Measurements from ENCODE around the gene GPHN. TPM values are rescaled to one million over a fixed set of nuclear protein-coding genes. Genes with fewer than 3 reads are reported as not detected.

GPHN gene
- total RNA-seq (2022; extraction: Qiagen RNA extraction; ENCODE audit: low read depth), result 10.6 to 15.2 TPM (median 11.5 TPM) in 5 replicates

DNA sequence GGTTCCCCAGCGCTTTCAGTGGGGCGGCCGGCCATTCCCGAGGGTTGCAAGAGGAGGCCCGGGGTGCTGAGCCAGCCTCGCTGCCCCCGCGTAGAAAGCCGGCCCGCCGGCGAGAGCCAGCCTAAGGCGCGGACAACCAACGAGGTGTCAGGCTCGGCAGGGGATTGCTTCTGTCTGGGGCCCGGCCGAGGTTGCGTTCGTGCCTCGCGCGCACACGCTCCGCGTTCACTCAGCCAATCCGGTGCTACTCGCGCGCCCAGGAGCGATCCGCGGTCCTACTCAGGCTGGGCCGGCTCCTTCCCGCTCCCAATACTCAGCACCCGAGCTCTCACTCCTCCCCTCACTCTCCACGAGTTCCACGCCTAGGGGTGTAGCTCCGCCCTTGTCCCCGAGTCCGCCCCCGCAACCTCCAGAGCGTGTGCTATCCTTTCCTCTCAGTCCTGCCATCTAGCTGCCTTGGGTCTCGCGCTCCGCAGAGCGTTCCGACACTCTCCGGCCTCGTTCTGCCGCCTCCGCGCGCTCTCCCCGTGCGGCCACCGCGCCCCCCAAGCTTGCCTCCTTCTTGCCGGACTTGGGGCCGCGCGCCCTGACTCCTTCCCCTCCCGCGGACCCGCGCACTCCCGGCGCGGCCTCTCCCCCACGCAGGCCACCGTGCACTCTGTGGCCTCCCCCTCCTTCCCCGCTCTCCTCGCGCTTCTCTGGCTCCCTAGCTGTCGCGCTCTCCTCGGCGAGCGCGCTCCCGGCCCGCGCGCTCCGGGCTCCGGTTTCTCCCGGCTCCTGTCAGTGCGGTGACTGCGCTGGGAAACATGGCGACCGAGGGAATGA lies at the start of gene GPHN:
GPHN (plus strand) TSS at position 426 of the 825 bp plus-strand sequence.

DNA sequence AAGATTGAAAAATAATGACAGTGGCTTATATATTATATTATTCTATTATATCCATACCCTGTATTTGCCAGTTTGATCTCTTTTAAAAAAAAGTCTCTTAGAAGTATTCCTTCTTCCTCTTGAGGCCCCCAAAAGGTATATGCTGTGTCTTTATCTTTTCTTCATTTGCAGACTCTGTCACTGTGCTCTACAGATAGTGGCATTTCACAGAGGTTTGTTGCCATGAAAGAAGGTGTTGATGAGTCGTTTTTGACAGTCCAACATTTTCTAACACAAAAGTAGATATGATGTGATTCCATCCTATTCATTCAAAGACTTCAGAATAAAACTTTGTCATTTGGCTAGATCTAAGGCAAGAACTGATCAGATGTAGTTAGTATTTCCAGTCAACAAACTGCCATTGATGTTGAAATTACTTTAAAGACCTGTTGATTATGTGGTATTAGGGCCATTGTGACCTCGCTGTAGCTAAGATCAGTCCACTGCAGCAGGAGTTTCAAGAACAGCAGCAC lies 22.0 kb upstream of the GPHN start, which contains the start of gene CCDC196:
CCDC196 (plus strand) TSS at position 462 of the 512 bp plus-strand sequence. CDS start 132 bp downstream, outside the sequence.

Other genes starting within 250 kb of the GPHN start
- not detected in 5 replicates for gene CCDC196, start 21.8 kb upstream of the GPHN start, total RNA-seq (2022; extraction: Qiagen RNA extraction; ENCODE audit: low read depth)

Data from A549 treated with GW870086 at 1 μM for 4 hours (cell line).